GM18508 (cell line): ENCODE measurements around the gene CYP2S1.
"Not testable (repeated sequence)": the region's sequence is repeated elsewhere in the genome, so short reads cannot be mapped to it uniquely, and the experiment has no call there.

Experiments
- ATAC-seq: cut with Tn5 transposase; IDR thresholded peaks from one replicate; pipeline ENCODE4 v1.9.1; 2021; ENCODE audit warnings: moderate number of reproducible peaks; ENCODE audit not compliant: insufficient read depth, unreplicated experiment

Gene CYP2S1

GRCh38 chr19:41224632-41225031, 31.6 kb downstream of the CYP2S1 start:
- no peak for ATAC-seq

- no peak for ATAC-seq
These were observed 32.4 kb downstream of the CYP2S1 start for GRCh38 chr19:41225238-41226052.

GRCh38 chr19:41226053-41226873, 33.2 kb downstream of the CYP2S1 start:
- no peak for ATAC-seq

- ATAC-seq, result no peak
These were observed 33.9 kb downstream of the CYP2S1 start for GRCh38 chr19:41226874-41227390.

GRCh38 chr19:41228486-41228885, 35.5 kb downstream of the CYP2S1 start:
- ATAC-seq, result no peak

GRCh38 chr19:41229338-41229737, 36.3 kb downstream of the CYP2S1 start:
- ATAC-seq, result not testable (repeated sequence)

- ATAC-seq, result no peak
These were observed 37.2 kb downstream of the CYP2S1 start for GRCh38 chr19:41230067-41230857.

- no peak for ATAC-seq
These were observed 39.7 kb downstream of the CYP2S1 start for GRCh38 chr19:41232686-41233085.

GRCh38 chr19:41233748-41234240, 40.8 kb downstream of the CYP2S1 start:
- ATAC-seq, result no peak

GRCh38 chr19:41234512-41235168, 41.6 kb downstream of the CYP2S1 start:
- ATAC-seq, result no peak

GRCh38 chr19:41235480-41235879, 42.5 kb downstream of the CYP2S1 start:
- ATAC-seq, result no peak

GRCh38 chr19:41238244-41238643, 45.2 kb downstream of the CYP2S1 start:
- no peak for ATAC-seq

- no peak for ATAC-seq
These were observed 46.3 kb downstream of the CYP2S1 start for GRCh38 chr19:41239363-41239762.

GRCh38 chr19:41239961-41240574, 47.0 kb downstream of the CYP2S1 start:
- ATAC-seq, result no peak

GRCh38 chr19:41241859-41242258, 48.8 kb downstream of the CYP2S1 start:
- no peak for ATAC-seq

GRCh38 chr19:41244117-41244516, 51.1 kb downstream of the CYP2S1 start:
- ATAC-seq, result no peak

- no peak for ATAC-seq
These were observed 52.8 kb downstream of the CYP2S1 start for GRCh38 chr19:41245843-41246242.

- ATAC-seq, result no peak
These were observed 55.9 kb downstream of the CYP2S1 start for GRCh38 chr19:41248895-41249294.

- no peak for ATAC-seq
These were observed 56.8 kb downstream of the CYP2S1 start for GRCh38 chr19:41249707-41250423.
